Measurements from ENCODE around the gene MGMT.

GRCh38 chr10:129583831-129584230 lies 116.8 kb downstream of the MGMT start:
- TF ChIP-seq JUND (IDR thresholded peaks at IDR 0.05), result no peak
- no peak for TF ChIP-seq CTCF (IDR thresholded peaks at IDR 0.05 in 2 of 3, conservative IDR thresholded peaks at IDR 0.05 in 1 of 3; ENCODE audit: borderline replicate concordance in 1 of 3, insufficient read depth in 1 of 3, low read depth in 2 of 3, low read length in 2 of 3)
- TF ChIP-seq ZBTB33 (IDR thresholded peaks at IDR 0.05; ENCODE audit: extremely low read depth, insufficient replicate concordance, low read length), result no peak
- no peak for TF ChIP-seq ZFX (IDR thresholded peaks at IDR 0.05)
- TF ChIP-seq POLR2A (IDR thresholded peaks at IDR 0.05; ENCODE audit: borderline replicate concordance, extremely low read depth, insufficient read depth, insufficient read length), result no peak
- TF ChIP-seq EZH2 (IDR thresholded peaks at IDR 0.05), result no peak
- TF ChIP-seq POLR2AphosphoS5 (IDR thresholded peaks at IDR 0.05; ENCODE audit: low read depth, low read length), result no peak
- TF ChIP-seq SIN3A (IDR thresholded peaks at IDR 0.05; ENCODE audit: low read depth), result no peak
- TF ChIP-seq TCF7L2 (IDR thresholded peaks at IDR 0.05; ENCODE audit: borderline replicate concordance, extremely low read depth, insufficient read depth, insufficient read length), result no peak
- no peak for TF ChIP-seq RAD21 (IDR thresholded peaks at IDR 0.05; ENCODE audit: low read depth)
